GM19452 (cell line): ENCODE data around the gene ATF7IP.
"Not testable (repeated sequence)": the region's sequence is repeated elsewhere in the genome, so short reads cannot be mapped to it uniquely, and the experiment has no call there.

ENCODE experiments used
- ATAC-seq: cut with Tn5 transposase; IDR thresholded peaks from one replicate; pipeline ENCODE4 v1.9.1; 2021; ENCODE audit not compliant: unreplicated experiment

ATF7IP gene

GRCh38 chr12:14367040-14367661 is 1.7 kb downstream of the ATF7IP start:
- ATAC-seq = no peak

- ATAC-seq = no peak
Observed at GRCh38 chr12:14369311-14369710, 3.8 kb downstream of the ATF7IP start.

GRCh38 chr12:14373217-14373616 is 7.7 kb downstream of the ATF7IP start:
- ATAC-seq = no peak

- ATAC-seq = no peak
Observed at GRCh38 chr12:14379508-14379907, 14.0 kb downstream of the ATF7IP start.

- ATAC-seq = peak; percentile 85
Observed at GRCh38 chr12:14384783-14385638, 19.5 kb downstream of the ATF7IP start.

GRCh38 chr12:14387219-14387871 is 21.9 kb downstream of the ATF7IP start:
- ATAC-seq = no peak

- no peak for ATAC-seq
Observed at GRCh38 chr12:14390449-14390848, 25.0 kb downstream of the ATF7IP start.

GRCh38 chr12:14390870-14391530 is 25.5 kb downstream of the ATF7IP start:
- no peak for ATAC-seq

- no peak for ATAC-seq
Observed at GRCh38 chr12:14393751-14394150, 28.3 kb downstream of the ATF7IP start.

GRCh38 chr12:14394317-14395073 is 29.0 kb downstream of the ATF7IP start:
- peak; percentile 59 for ATAC-seq

GRCh38 chr12:14395074-14395778 is 29.7 kb downstream of the ATF7IP start:
- peak; percentile 37 for ATAC-seq

- peak; percentile 64 for ATAC-seq
Observed at GRCh38 chr12:14396071-14396470, 30.6 kb downstream of the ATF7IP start.

- no peak for ATAC-seq
Observed at GRCh38 chr12:14399871-14400270, 34.4 kb downstream of the ATF7IP start.

- ATAC-seq = no peak
Observed at GRCh38 chr12:14400599-14400998, 35.1 kb downstream of the ATF7IP start.

- ATAC-seq = not testable (repeated sequence)
Observed at GRCh38 chr12:14401267-14401666, 35.8 kb downstream of the ATF7IP start.

GRCh38 chr12:14402697-14403096 is 37.2 kb downstream of the ATF7IP start:
- ATAC-seq = no peak

GRCh38 chr12:14403293-14403692 is 37.8 kb downstream of the ATF7IP start:
- ATAC-seq = peak; percentile 24

- ATAC-seq = peak; percentile 59
Observed at GRCh38 chr12:14403711-14404196, 38.3 kb downstream of the ATF7IP start.

GRCh38 chr12:14405407-14405806 is 39.9 kb downstream of the ATF7IP start:
- not testable (repeated sequence) for ATAC-seq

GRCh38 chr12:14408208-14408607 is 42.7 kb downstream of the ATF7IP start:
- no peak for ATAC-seq
